Neural cell (in vitro differentiated cells): ENCODE data around the gene USP6NL. TPM values are rescaled to one million over a fixed set of nuclear protein-coding genes. Genes with fewer than 3 reads are reported as not detected.

Experiments
- H2AFZ ChIP-seq: fragments of 200-600, 300-800 bp; sonication (generic), shearing (Covaris generic); 2 replicates; pipeline ENCODE4 v1.6.0; 2014; ENCODE audit warnings: low read depth, mild to moderate bottlenecking, antibody characterized with exemption, low read length, moderate library complexity
- H3F3A ChIP-seq: fragments of 200-600 bp; shearing (Covaris generic); 2 replicates; pipeline ENCODE4 v1.6.1; 2016; ENCODE audit warnings: mild to moderate bottlenecking, moderate library complexity, mixed read lengths, antibody characterized with exemption, low read length; ENCODE audit not compliant: insufficient read depth, poor library complexity, severe bottlenecking
- H3K27ac ChIP-seq: fragments of 200-600, 300-800 bp; sonication (generic), shearing (Covaris generic); 2 replicates; pipeline ENCODE4 v1.5.1; 2014; ENCODE audit warnings: mild to moderate bottlenecking, low read length, moderate library complexity
- H3K27me3 ChIP-seq: fragments of 300-800, 200-600 bp; sonication (generic), shearing (Covaris generic); 2 replicates; pipeline ENCODE4 v1.6.0; 2014; ENCODE audit warnings: mild to moderate bottlenecking, low read depth, low read length, moderate library complexity; ENCODE audit not compliant: insufficient read depth
- H3K36me3 ChIP-seq: fragments of 300-800, 200-600 bp; sonication (generic), shearing (Covaris generic); 2 replicates; pipeline ENCODE4 v1.5.1; 2014; ENCODE audit warnings: mild to moderate bottlenecking, antibody characterized with exemption, low read length, moderate library complexity; ENCODE audit not compliant: insufficient read depth
- H3K4me2 ChIP-seq: fragments of 300-800, 200-600 bp; sonication (generic), shearing (Covaris generic); 2 replicates; pipeline ENCODE4 v1.6.0; 2014; ENCODE audit warnings: mild to moderate bottlenecking, low read length
- H3K4me3 ChIP-seq: fragments of 300-800, 200-600 bp; sonication (generic), shearing (Covaris generic); 2 replicates; pipeline ENCODE4 v1.5.1; 2014; ENCODE audit warnings: mild to moderate bottlenecking, low read length, moderate library complexity
- H3K79me2 ChIP-seq: fragments of 200-600 bp; shearing (Covaris generic); replicated peaks from 2 replicates; pipeline ENCODE4 v1.6.0; 2014; ENCODE audit warnings: mild to moderate bottlenecking, low read length, moderate library complexity; ENCODE audit not compliant: insufficient read depth
- H3K9ac ChIP-seq: fragments of 300-800, 200-600 bp; sonication (generic), shearing (Covaris generic); 2 replicates; pipeline ENCODE4 v1.6.1; 2016; ENCODE audit warnings: mild to moderate bottlenecking, low read length, mixed read lengths
- H3K9me2 ChIP-seq: fragments of 200-600 bp; shearing (Covaris generic); 2 replicates; pipeline ENCODE4 v1.6.1; 2016; ENCODE audit warnings: mild to moderate bottlenecking, low read length, mixed read lengths; ENCODE audit not compliant: insufficient read depth
- H3K9me3 ChIP-seq: fragments of 200-600, 300-800 bp; sonication (generic), shearing (Covaris generic); 2 replicates; pipeline ENCODE4 v1.6.1; 2016; ENCODE audit warnings: mild to moderate bottlenecking, mixed run types, low read length, moderate library complexity, mixed read lengths
- H4K20me1 ChIP-seq: fragments of 200-600 bp; shearing (Covaris generic); 2 replicates; pipeline ENCODE4 v1.6.1; 2016; ENCODE audit warnings: mild to moderate bottlenecking, mixed run types; ENCODE audit not compliant: insufficient read depth
- CTCF ChIP-seq: fragments of 450-650 bp; IDR thresholded peaks from 2 replicates; pipeline ENCODE4 v1.5.1; 2014; ENCODE audit warnings: antibody characterized with exemption, mild to moderate bottlenecking, moderate library complexity; ENCODE audit not compliant: poor library complexity, severe bottlenecking
- EP300 ChIP-seq: fragments of 450-650 bp; conservative IDR thresholded peaks from 2 replicates; pipeline ENCODE4 v1.6.1; 2014; ENCODE audit warnings: antibody characterized with exemption, mild to moderate bottlenecking, moderate library complexity; ENCODE audit not compliant: poor library complexity, severe bottlenecking
- EZH2 ChIP-seq: fragments of 200-600, 300-800 bp; shearing (Covaris generic), sonication (generic); IDR thresholded peaks from 2 replicates; pipeline ENCODE4 v1.6.1; 2014; ENCODE audit warnings: antibody characterized with exemption, low read length, borderline replicate concordance, mild to moderate bottlenecking; ENCODE audit not compliant: insufficient read depth, poor library complexity, severe bottlenecking
- MXI1 ChIP-seq: fragments of 450-650 bp; conservative IDR thresholded peaks from 2 replicates; pipeline ENCODE4 v1.6.1; 2014; ENCODE audit warnings: antibody characterized with exemption, mild to moderate bottlenecking; ENCODE audit not compliant: poor library complexity, severe bottlenecking
- POLR2AphosphoS5 ChIP-seq: IDR thresholded peaks from 2 replicates; pipeline ENCODE4 v1.6.1; 2012
- RAD21 ChIP-seq: fragments of 450-650 bp; conservative IDR thresholded peaks from 2 replicates; pipeline ENCODE4 v1.6.1; 2014; ENCODE audit warnings: antibody characterized with exemption, mild to moderate bottlenecking, moderate library complexity
- REST ChIP-seq: IDR thresholded peaks from 2 replicates; pipeline ENCODE4 v1.6.1; 2012; ENCODE audit warnings: borderline replicate concordance
- SMC3 ChIP-seq: fragments of 450-650 bp; conservative IDR thresholded peaks from 2 replicates; pipeline ENCODE4 v1.6.1; 2014; ENCODE audit warnings: antibody characterized with exemption, mild to moderate bottlenecking, moderate library complexity; ENCODE audit not compliant: poor library complexity
- TAF1 ChIP-seq: IDR thresholded peaks from 2 replicates; pipeline ENCODE4 v1.6.1; 2012; ENCODE audit warnings: low read depth
- polyA plus RNA-seq: library from polyadenylated mRNA; depleted of rRNA; stranded (reverse); fragments of >200 nt; gene quantifications from 2 replicates; pipeline ENCODE4 v1.2.3, GENCODE V29; 2014

The USP6NL gene
- polyA plus RNA-seq, 1 donor from 2014 or later = 39.9 TPM

- Histone ChIP-seq H3K4me3 (no peak overlapping the region), H3K9ac (no peak overlapping the region), H3F3A (no peaks in the 10 kb centered on the region), H3K27me3 (no peaks in the 10 kb centered on the region), H3K9me2 (no peaks in the 10 kb centered on the region), H3K9me3 (no peaks in the 10 kb centered on the region), H3K4me2 (no peak overlapping the region), H3K27ac (no peak overlapping the region), H2AFZ (no peak overlapping the region), H4K20me1 (no peaks in the 10 kb centered on the region), H3K79me2 (no peaks in the 10 kb centered on the region), H3K36me3 (peaks cover 2% of the 10 kb centered on the region)
- TF ChIP-seq CTCF (no peak), REST (no peak), TAF1 (no peak), MXI1 (no peak), EP300 (no peak), POLR2AphosphoS5 (no peak), RAD21 (no peak), EZH2 (no peak), SMC3 (no peak)
Observed at GRCh38 chr10:11479300-11479699, 132.2 kb downstream of the USP6NL start.

GRCh38 chr10:11478807-11479206 is 132.6 kb downstream of the USP6NL start:
- H2AFZ ChIP-seq = no peak overlapping the region
- H3K27me3 ChIP-seq = no peaks in the 10 kb centered on the region
- no peaks in the 10 kb centered on the region for H3K9me2 ChIP-seq
- no peak overlapping the region for H3K4me2 ChIP-seq
- H3K4me3 ChIP-seq = no peak overlapping the region
- no peaks in the 10 kb centered on the region for H3F3A ChIP-seq
- no peaks in the 10 kb centered on the region for H4K20me1 ChIP-seq
- no peak overlapping the region for H3K27ac ChIP-seq
- H3K36me3 ChIP-seq = no peaks in the 10 kb centered on the region
- TF ChIP-seq SMC3 (no peak), MXI1 (no peak), EP300 (no peak), POLR2AphosphoS5 (no peak), REST (no peak), RAD21 (no peak), TAF1 (no peak), EZH2 (no peak), CTCF (no peak)
- no peaks in the 10 kb centered on the region for H3K9me3 ChIP-seq
- no peak overlapping the region for H3K9ac ChIP-seq
- no peaks in the 10 kb centered on the region for H3K79me2 ChIP-seq
